Gastrocnemius medialis (tissue), 4 donors: ENCODE results near the gene SUFU.

ENCODE experiments used
- POLR2A ChIP-seq, 2 donors: fragments of 450-650 bp; IDR thresholded peaks; one replicate each; pipeline ENCODE4 v1.6.1; 2017; ENCODE audit warnings: antibody characterized with exemption in 2 of 2, mild to moderate bottlenecking in 2 of 2, moderate library complexity in 2 of 2
- TF ChIP-seq, protein P1 (sequence below), 5 experiments: fragments of 450-650 bp in 3 of 5; fragments of 200-600 bp in 2 of 5; sonication (generic) in 2 of 5; IDR thresholded peaks in 4 of 5; conservative IDR thresholded peaks in 1 of 5; 1 replicate in 4 of 5; 2 replicates in 1 of 5; pipeline ENCODE4 v1.5.1; 2016 to 2019; ENCODE audit warnings: antibody characterized with exemption in 5 of 5, mild to moderate bottlenecking in 3 of 5, moderate library complexity in 3 of 5

- TF ChIP-seq, protein P1, sequence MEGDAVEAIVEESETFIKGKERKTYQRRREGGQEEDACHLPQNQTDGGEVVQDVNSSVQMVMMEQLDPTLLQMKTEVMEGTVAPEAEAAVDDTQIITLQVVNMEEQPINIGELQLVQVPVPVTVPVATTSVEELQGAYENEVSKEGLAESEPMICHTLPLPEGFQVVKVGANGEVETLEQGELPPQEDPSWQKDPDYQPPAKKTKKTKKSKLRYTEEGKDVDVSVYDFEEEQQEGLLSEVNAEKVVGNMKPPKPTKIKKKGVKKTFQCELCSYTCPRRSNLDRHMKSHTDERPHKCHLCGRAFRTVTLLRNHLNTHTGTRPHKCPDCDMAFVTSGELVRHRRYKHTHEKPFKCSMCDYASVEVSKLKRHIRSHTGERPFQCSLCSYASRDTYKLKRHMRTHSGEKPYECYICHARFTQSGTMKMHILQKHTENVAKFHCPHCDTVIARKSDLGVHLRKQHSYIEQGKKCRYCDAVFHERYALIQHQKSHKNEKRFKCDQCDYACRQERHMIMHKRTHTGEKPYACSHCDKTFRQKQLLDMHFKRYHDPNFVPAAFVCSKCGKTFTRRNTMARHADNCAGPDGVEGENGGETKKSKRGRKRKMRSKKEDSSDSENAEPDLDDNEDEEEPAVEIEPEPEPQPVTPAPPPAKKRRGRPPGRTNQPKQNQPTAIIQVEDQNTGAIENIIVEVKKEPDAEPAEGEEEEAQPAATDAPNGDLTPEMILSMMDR (IDR thresholded peaks at IDR 0.05 in 4 of 5, conservative IDR thresholded peaks at IDR 0.05 in 1 of 5), result no peak
- TF ChIP-seq POLR2A (IDR thresholded peaks at IDR 0.05), result no peak
These were observed 77.6 kb downstream of the SUFU start for GRCh38 chr10:102581401-102581800.
